Measurements from ENCODE around the gene ABCC3.
"Not testable (repeated sequence)": the region's sequence is repeated elsewhere in the genome, so short reads cannot be mapped to it uniquely, and the experiment has no call there.

ABCC3 gene

DNA sequence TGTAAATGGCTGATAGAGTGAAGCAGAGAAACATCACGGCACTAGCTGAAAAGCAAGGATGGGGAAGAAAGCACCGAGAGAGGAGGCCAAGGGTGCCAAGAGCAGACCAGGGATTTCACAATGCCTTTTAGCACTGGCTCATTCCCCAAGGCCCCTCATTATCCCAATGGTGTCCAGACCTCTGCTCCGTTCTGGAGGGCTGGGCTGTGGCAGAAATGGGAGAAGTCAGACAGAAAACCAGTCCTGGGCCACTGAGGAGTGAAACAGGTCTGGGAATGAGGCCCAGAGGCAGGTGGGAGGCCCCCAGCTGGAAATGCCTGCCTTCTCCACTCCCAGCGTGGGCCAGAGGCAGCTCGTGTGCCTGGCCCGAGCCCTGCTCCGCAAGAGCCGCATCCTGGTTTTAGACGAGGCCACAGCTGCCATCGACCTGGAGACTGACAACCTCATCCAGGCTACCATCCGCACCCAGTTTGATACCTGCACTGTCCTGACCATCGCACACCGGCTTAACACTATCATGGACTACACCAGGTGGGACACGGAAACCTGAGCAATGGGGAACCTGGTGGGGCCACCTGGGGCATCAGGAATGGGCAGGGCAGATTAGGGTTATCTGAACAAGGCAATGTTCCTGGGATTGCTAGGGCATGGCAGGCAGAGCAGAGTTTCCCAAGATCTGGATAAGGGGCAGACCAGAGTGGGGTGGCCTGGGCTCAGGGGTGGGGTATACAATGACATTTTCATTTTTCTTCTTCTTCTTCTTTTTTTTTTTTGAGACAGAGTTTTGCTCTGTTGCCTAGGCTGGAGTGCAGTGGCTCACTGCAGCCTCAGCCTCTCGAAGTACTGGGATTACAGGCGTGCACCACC is 52.8 kb downstream of the ABCC3 start:
- DNase-seq = no peak

GRCh38 chr17:50688245-50688644 is 53.6 kb downstream of the ABCC3 start:
- no peak for DNase-seq

- DNase-seq = no peak
Measured at GRCh38 chr17:50689251-50689650, 54.6 kb downstream of the ABCC3 start.

- no peak for DNase-seq
Measured at GRCh38 chr17:50689956-50690886, 55.5 kb downstream of the ABCC3 start.

DNA sequence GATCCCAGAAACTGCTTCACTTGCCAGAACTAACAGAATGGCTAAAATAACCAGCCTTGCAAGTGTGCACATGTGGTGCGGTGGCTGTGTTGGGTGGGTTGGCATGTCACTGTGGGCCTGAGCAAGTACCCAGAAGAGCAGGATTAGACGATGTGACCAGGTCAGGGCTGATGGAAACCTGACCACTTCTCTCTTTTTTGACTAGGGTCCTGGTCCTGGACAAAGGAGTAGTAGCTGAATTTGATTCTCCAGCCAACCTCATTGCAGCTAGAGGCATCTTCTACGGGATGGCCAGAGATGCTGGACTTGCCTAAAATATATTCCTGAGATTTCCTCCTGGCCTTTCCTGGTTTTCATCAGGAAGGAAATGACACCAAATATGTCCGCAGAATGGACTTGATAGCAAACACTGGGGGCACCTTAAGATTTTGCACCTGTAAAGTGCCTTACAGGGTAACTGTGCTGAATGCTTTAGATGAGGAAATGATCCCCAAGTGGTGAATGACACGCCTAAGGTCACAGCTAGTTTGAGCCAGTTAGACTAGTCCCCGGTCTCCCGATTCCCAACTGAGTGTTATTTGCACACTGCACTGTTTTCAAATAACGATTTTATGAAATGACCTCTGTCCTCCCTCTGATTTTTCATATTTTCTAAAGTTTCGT is 56.3 kb downstream of the ABCC3 start:
- no peak for DNase-seq

DNA sequence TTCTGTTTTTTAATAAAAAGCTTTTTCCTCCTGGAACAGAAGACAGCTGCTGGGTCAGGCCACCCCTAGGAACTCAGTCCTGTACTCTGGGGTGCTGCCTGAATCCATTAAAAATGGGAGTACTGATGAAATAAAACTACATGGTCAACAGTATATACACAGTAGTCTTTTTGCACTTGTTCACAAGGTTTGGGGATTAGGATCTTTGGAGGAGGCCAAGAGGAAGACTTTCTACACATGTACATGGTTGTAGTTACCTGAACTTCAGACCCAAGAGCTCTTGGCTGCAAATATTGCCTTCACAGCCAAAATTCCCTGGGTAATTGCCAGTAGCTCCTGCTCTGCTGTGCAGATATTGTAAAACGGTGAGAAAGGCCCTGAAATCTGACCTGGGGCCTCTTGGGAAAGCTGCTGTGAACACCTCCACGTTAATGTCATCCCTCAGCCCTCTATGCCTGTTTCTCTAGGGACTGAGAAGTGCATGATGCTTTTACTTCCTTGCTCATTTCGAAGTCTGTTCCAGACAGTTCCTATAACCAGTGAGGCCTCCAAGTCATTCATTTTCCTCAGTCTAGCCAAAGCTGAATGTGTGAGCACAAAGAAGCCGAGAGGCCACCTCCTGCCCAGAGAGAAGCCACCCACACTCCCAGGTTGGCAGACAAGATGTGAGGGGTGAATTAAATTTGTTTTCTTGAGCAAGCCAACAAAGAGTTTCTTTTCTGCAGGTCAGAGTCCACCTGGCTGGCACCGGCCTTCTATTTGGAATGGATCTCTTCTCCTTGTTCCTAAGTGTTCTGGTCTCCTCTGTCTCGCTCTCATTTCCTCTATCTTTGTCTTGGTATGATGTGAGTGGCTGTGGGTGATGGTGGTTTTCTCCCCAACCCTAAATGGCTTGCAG is 57.1 kb downstream of the ABCC3 start:
- DNase-seq = no peak

- DNase-seq = no peak
Measured at GRCh38 chr17:50692448-50693035, 57.9 kb downstream of the ABCC3 start.

DNA sequence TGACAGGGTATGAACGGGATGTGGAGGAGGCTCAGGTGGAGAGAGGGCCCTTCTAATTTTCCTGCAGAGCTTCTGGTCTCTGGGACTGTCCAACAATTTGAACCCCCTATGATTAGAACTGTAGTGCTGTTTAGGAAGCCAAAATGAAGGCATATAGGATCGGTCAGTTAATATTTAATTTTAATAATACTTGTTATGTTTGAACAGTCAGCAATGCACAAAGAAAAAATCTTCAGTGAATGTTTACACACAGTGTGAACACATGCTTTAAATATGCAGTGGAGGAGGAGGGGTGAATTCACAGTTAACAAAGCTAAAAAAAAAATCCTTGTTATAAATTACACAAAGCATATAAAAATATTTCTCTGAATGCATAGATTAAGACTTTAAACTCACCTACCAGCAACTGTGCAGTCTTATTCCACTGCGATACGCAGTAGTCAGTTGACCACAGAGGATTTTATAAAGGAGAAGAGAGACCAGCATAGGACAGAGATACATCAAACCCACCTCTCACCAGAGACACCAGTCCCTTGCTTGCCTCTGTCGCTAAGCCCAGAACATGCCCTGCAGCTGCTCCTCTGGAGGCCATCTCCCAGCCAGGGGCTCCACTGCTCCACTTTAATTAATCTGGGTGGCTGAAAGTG is 58.5 kb downstream of the ABCC3 start:
- DNase-seq = no peak

- no peak for DNase-seq
Measured at GRCh38 chr17:50696365-50696879, 61.7 kb downstream of the ABCC3 start.

GRCh38 chr17:50697062-50697461 is 62.4 kb downstream of the ABCC3 start:
- no peak for DNase-seq

DNA sequence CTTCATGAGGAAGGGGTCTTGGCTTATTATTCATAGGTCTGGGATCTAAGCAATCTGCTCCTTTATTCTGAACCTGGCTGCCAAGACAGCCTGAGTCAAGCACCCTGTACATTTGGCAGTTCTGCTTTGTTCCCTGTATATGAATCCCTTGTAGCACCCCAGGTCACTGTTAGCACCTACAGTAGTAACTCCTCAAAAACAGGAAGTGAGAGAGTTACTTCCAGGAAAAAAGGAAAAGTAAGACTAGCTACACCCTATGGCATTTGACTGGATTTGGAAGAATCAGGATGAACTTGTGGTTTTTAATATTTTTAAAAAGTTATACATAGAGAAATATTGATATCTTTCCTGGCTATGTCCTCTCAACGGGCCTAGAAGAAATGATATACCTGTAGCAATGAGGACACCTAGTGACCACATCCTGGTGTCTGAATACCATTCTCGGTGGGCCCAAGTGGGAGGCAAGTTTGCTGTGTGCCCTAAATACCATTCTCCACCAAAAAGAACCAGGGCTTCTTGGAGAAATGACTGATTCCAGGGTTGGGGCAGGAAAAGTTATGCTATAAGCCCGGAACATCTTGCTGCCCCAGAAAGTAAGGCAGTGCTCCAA is 63.1 kb downstream of the ABCC3 start:
- DNase-seq = no peak

- no peak for DNase-seq
Measured at GRCh38 chr17:50699410-50699809, 64.7 kb downstream of the ABCC3 start.

DNA sequence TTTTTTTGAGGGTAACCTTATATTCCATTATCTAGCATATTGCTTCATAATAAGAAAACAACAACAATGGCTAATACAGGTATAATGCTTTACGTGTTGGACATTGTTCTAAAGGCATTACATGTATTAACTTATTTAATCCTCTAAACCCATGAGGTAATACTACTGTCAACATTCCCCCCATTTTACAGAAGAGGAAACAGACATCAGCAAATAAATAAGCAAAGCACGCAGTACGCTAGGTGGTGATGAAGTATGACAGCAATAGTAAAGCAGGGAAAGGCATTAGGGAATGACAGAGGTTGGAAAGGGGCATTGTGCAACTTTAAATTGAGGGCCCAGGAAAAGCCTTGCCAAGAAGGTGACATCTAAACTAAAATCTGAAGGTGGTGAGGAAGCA is 68.5 kb downstream of the ABCC3 start:
- no peak for DNase-seq

DNA sequence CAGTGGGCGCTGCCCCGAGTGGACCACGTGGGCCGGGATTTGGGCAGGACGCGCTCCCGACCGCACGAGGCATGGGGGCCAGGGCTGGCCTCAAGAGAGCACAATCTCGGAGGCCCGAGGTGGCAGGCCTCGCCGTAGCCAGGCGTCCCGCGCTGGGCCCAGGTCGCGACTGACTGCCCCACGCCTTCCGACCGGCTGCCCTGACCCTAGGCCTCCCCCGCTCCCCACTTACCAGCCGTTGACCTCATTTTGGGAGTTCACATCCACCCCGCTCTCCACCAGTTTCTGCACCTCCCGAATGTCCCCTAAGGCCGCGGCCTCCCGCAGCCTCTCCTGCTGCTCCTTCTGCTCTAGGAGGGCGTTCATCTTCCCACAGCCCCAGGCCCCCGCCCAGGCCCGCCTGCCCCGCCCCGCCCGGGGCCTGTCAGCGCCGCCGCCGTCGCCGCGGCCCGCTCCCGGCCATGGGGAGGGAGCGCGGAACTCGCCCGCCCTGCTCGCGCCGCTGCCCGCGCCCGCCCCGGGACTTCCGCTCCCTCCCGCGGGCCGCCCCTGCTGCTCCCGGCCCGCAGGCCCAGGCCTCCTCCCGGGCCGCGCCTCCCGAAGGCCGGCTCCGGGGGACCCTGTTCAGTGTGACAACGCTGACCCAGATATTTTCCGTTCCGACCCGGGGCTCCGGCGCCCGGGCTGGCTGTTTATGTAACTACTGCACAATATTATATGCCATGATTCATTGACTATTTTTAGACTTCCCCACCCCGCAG is 72.8 kb downstream of the ABCC3 start, which contains the start of gene ANKRD40:
Gene ANKRD40, minus strand, starts transcription at position 626 of the 761 bp plus-strand sequence. Its CDS starts 260 bp downstream, at position 366.
- peak; percentile 90 for DNase-seq

DNA sequence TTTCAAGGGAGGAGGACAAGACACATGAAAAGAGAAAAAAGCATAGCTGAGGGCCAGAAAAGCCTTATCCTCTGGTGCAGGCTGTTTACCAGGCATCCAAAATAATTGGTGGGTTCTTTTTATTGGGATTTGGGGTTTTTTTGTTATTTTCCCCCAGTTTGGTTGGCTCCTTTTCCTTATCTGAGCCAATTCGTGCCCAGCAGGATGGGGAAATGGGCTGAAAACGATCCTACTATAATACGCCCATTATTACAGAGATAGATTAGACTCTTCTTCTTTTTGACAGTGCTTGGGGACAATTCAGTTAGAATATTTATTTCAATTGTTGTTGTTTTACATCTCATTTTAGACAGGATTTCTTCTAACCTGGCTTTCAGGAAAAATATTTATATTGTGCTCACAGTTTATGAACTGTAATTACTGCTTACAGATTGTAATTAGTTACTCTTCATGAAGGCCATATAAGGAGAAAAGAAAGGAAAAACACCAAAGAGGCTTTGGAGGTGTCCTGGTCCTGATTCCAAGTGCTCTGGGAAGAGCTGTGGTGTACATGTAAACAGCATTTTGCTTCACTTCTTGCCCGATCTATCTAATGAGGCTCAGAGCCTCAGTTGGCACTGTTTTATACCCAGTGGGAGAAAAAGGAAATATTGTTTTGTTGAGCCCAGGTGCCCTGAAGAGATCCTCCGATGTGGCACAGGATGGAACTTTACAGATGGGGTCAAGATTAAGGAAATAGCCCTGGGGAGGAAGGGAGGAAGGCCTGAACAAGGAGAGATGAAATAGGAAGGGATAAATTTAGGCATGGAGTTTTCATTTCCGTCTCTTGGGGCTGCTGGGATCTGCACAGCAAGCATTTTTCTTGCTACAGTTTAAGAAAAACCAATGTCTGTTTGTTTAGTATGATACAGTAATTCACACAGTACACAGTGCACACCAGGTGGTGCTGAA is 73.6 kb downstream of the ABCC3 start:
- no peak for DNase-seq

DNA sequence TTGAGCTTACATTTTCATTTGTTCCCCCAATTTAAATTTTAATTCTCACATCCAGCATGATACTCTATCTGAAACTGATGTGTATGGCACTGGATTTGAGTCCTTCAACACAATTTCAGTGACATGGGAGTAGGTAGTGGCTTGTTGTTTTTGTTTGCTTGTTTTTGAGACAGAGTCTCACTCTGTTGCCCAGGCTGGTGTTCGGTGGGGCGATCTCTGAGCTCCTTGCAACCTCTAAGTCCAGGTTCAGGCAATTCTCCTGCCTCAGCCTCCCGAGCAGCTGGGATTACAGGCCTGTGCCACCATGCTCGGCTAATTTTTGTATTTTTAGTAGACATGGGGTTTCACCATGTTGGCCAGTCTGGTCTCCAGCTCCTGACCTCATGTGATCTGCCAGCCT is 74.4 kb downstream of the ABCC3 start:
- DNase-seq = not testable (repeated sequence)

- DNase-seq = no peak
Measured at GRCh38 chr17:50710025-50710424, 75.3 kb downstream of the ABCC3 start.

DNA sequence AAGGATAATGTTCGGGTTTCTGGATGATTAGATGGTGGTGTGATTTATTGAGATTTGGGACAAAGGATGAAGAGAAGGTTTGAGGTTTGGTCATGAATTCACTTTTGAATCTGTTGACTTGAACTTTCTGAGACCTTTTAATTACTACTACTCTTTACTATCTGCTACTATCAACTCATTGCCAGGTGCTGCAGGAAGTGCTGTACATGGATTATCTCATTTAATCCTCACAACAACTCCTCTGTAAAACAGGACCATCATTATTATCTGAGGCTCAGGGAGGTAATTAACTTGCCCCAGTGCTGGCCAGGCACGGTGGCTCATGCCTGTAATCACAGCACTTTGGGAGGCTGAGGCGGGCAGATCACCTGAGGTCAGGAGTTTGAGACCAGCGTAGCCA is 76.0 kb downstream of the ABCC3 start:
- no peak for DNase-seq
